Keratinocyte (primary cell): Measurements from ENCODE around the gene CSRP1. TPM values are rescaled to one million over a fixed set of nuclear protein-coding genes. Genes with fewer than 3 reads are reported as not detected.

Experiments used
- DNase-seq: peaks from one replicate; pipeline ENCODE4 v3.0.0-alpha.2; 2011; ENCODE audit warnings: low read depth, missing footprints, low spot score
- FAIRE-seq: peaks from 2 replicates; lab custom pipeline; 2011; peaks lifted over from hg19 to GRCh38; lab: Jason Lieb, UNC
- H2AFZ ChIP-seq: 2 replicates; pipeline ENCODE4 v1.6.0; 2012; ENCODE audit warnings: low read length, control low read depth, inconsistent platforms; ENCODE audit not compliant: control insufficient read depth
- H3K27ac ChIP-seq: 2 replicates; pipeline ENCODE4 v1.5.1; 2011; ENCODE audit warnings: low read length; ENCODE audit not compliant: control insufficient read depth, insufficient read depth
- H3K27me3 ChIP-seq: 3 replicates; pipeline ENCODE4 v1.6.0; 2011; ENCODE audit warnings: low read length; ENCODE audit not compliant: control insufficient read depth, insufficient read depth; ENCODE audit errors: extremely low read depth
- H3K36me3 ChIP-seq, 2 experiments: 2 replicates in 1 of 2; 3 replicates in 1 of 2; pipeline ENCODE4 v1.5.1; 2011; ENCODE audit warnings: low read length in 2 of 2, mild to moderate bottlenecking in 1 of 2; ENCODE audit not compliant: control insufficient read depth in 2 of 2, insufficient read depth in 2 of 2; ENCODE audit errors: extremely low read depth in 1 of 2
- H3K4me1 ChIP-seq: 3 replicates; pipeline ENCODE4 v1.5.1; 2011; ENCODE audit warnings: low read length; ENCODE audit not compliant: control insufficient read depth, insufficient read depth; ENCODE audit errors: extremely low read depth
- H3K4me2 ChIP-seq: 3 replicates; pipeline ENCODE4 v1.6.0; 2011; ENCODE audit warnings: low read depth, low read length; ENCODE audit not compliant: control insufficient read depth, insufficient read depth; ENCODE audit errors: extremely low read depth
- H3K4me3 ChIP-seq, 3 experiments: fragments of 200-600 bp in 1 of 3; sonication (generic) in 1 of 3; 2 replicates in 2 of 3; 3 replicates in 1 of 3; pipeline ENCODE4 v1.5.1; 2011 to 2016; ENCODE audit warnings: low read length in 3 of 3, mild to moderate bottlenecking in 3 of 3, control low read depth in 2 of 3, inconsistent platforms in 1 of 3, low read depth in 1 of 3, mixed read lengths in 1 of 3, mixed run types in 1 of 3, moderate library complexity in 1 of 3; ENCODE audit not compliant: control insufficient read depth in 2 of 3, insufficient read depth in 2 of 3; ENCODE audit errors: extremely low read depth in 1 of 3
- H3K79me2 ChIP-seq: 2 replicates; pipeline ENCODE4 v1.6.0; 2012; ENCODE audit warnings: low read length; ENCODE audit not compliant: control insufficient read depth, insufficient read depth
- H3K9ac ChIP-seq: 3 replicates; pipeline ENCODE4 v1.6.0; 2011; ENCODE audit warnings: low read length; ENCODE audit not compliant: control insufficient read depth, insufficient read depth; ENCODE audit errors: extremely low read depth
- H3K9me1 ChIP-seq: 3 replicates; pipeline ENCODE4 v1.6.0; 2011; ENCODE audit warnings: low read length; ENCODE audit not compliant: control insufficient read depth, insufficient read depth; ENCODE audit errors: extremely low read depth
- H3K9me3 ChIP-seq: 2 replicates; pipeline ENCODE4 v1.5.1; 2012; ENCODE audit warnings: low read depth, low read length; ENCODE audit not compliant: control insufficient read depth
- H4K20me1 ChIP-seq: 3 replicates; pipeline ENCODE4 v1.6.0; 2011; ENCODE audit warnings: low read length; ENCODE audit not compliant: control insufficient read depth, insufficient read depth; ENCODE audit errors: extremely low read depth
- EZH2 ChIP-seq: IDR thresholded peaks from one replicate; pipeline ENCODE4 v1.6.1; 2012; ENCODE audit warnings: inconsistent platforms, mild to moderate bottlenecking, low read length, moderate library complexity
- dilution Hi-C: fragments of 300-500 bp; cut with MboI; formaldehyde crosslinking; loops from one replicate; pipeline ENCODE4 v1.7.0; 2020; ENCODE audit warnings: low sequenced_read_pairs; ENCODE audit not compliant: extremely low pct_ligation_motif_present
- polyA plus RNA-seq, 5 experiments: library from polyadenylated mRNA; depleted of rRNA in 3 of 5; stranded (reverse) in 3 of 5; stranded (forward) in 1 of 5; unstranded in 1 of 5; fragments of >200 nt; gene quantifications; 1 replicate in 1 of 5; 2 replicates in 3 of 5; 3 replicates in 1 of 5; pipeline versions ENCODE4 v1.2.1 to v1.2.3, GENCODE V29; 2011 to 2012; ENCODE audit warnings: missing spikeins in 2 of 5, low read depth in 1 of 5, low replicate concordance in 1 of 5
- TF ChIP-seq, protein P1 (sequence below), 3 experiments: IDR thresholded peaks in 1 of 3; conservative IDR thresholded peaks in 1 of 3; optimal IDR thresholded peaks in 1 of 3; 2 replicates in 2 of 3; 3 replicates in 1 of 3; pipeline versions ENCODE3 to v1.5.1; 2011; ENCODE audit warnings: low read length in 3 of 3, mild to moderate bottlenecking in 3 of 3, moderate library complexity in 2 of 3, control low read depth in 1 of 3, inconsistent platforms in 1 of 3; ENCODE audit not compliant: insufficient read depth in 2 of 3; ENCODE audit errors: extremely low read depth in 1 of 3

Gene CSRP1
- polyA plus RNA-seq, 1 donor (not counting 4 experiments of a cell fraction or from before 2014, with no cell fraction given), result 168 TPM

DNA sequence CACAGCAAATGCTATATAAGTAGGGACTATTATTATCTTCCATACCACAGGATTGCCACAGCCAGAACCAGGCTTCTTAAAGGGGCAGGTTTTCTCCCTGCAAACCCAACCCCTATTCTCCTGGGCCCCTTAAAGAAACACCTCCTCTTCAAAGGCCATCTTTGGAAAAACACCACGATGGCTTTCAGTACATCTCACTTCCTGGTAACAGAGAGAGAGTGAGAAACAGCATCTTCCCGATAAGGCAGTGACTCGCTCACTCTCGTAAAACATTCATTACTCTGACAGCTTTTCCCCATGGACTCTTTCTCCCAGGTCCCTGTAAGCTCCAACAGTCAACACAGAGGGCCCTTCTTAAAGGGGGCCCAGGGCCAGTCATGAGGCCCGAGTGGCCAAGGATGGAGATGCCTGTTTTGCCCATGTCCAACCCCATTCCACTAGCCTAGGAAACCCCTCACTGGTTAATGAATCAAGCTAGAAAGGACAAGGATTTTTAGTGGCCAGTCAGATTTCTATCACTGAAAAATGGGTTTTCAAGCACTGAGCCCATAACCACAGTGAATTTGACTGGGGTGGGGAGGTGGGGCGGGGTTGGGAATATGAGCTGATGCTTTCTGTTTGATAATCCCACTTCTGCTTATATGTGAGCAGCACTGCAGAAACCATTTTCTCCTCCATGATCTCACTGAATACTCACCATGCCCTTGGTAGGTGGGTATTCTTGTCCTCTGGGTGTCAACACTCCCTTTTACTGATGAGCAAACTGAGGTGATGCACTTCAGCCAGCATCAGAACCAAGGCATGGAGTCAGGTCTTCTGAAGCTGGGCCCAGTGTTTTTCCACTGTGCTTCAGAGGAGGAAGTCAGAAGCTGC, 28.4 kb upstream of the CSRP1 start:
- Histone ChIP-seq H3K9ac (no peak overlapping the region), H3K9me3 (no peaks in the 10 kb centered on the region), H3K4me1 (peaks cover 32% of the 10 kb centered on the region), H3K27me3 (peaks cover 20% of the 10 kb centered on the region), H3K36me3 (no peaks in the 10 kb centered on the region), H3K4me3 (no peak overlapping the region), H3K9me1 (no peaks in the 10 kb centered on the region), H4K20me1 (no peaks in the 10 kb centered on the region), H2AFZ (no peak overlapping the region), H3K79me2 (no peaks in the 10 kb centered on the region), H3K4me2 (no peak overlapping the region), H3K27ac (no peak overlapping the region)
- FAIRE-seq, result peak; percentile 67
- no peak for DNase-seq
- dilution Hi-C loops, result no loop called here
- TF ChIP-seq, protein P1, sequence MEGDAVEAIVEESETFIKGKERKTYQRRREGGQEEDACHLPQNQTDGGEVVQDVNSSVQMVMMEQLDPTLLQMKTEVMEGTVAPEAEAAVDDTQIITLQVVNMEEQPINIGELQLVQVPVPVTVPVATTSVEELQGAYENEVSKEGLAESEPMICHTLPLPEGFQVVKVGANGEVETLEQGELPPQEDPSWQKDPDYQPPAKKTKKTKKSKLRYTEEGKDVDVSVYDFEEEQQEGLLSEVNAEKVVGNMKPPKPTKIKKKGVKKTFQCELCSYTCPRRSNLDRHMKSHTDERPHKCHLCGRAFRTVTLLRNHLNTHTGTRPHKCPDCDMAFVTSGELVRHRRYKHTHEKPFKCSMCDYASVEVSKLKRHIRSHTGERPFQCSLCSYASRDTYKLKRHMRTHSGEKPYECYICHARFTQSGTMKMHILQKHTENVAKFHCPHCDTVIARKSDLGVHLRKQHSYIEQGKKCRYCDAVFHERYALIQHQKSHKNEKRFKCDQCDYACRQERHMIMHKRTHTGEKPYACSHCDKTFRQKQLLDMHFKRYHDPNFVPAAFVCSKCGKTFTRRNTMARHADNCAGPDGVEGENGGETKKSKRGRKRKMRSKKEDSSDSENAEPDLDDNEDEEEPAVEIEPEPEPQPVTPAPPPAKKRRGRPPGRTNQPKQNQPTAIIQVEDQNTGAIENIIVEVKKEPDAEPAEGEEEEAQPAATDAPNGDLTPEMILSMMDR (optimal IDR thresholded peaks at IDR 0.05 in 1 of 3, IDR thresholded peaks at IDR 0.05 in 1 of 3, conservative IDR thresholded peaks at IDR 0.05 in 1 of 3; ENCODE audit: extremely low read depth in 1 of 3, insufficient read depth in 2 of 3, low read length in 3 of 3), result no peak
- no peak for TF ChIP-seq EZH2

DNA sequence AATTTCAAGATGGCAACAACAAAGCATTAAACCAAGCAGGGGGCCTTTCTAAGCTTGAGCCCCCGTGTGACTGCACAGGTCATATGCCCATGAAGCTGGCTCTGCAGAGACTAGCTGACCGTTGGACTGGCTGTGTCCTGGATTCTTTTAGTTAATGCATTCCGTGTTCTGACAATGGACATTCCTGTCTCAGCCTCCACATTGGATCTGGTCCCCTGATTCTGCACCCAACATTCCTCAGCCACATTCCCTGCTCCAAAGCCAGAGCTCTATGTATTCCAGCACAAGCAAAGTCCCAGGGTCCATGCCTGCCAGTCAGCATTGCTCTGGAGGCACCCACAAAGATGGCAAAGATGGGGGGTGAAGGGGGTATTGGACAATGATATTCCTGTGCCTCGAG, 26.9 kb upstream of the CSRP1 start:
- H3K79me2 ChIP-seq, result no peaks in the 10 kb centered on the region
- TF ChIP-seq EZH2, result no peak
- TF ChIP-seq, protein P1 (optimal IDR thresholded peaks at IDR 0.05 in 1 of 3, IDR thresholded peaks at IDR 0.05 in 1 of 3, conservative IDR thresholded peaks at IDR 0.05 in 1 of 3; ENCODE audit: extremely low read depth in 1 of 3, insufficient read depth in 2 of 3, low read length in 3 of 3), result no peak
- no peak overlapping the region for H3K9ac ChIP-seq
- no peaks in the 10 kb centered on the region for H4K20me1 ChIP-seq
- no peaks in the 10 kb centered on the region for H3K36me3 ChIP-seq
- no peaks in the 10 kb centered on the region for H3K9me1 ChIP-seq
- FAIRE-seq, result no peak
- no peak for DNase-seq
- dilution Hi-C loops, result no loop called here
- H3K27ac ChIP-seq, result no peak overlapping the region
- no peak overlapping the region for H3K4me2 ChIP-seq
- H2AFZ ChIP-seq, result no peak overlapping the region
- no peaks in the 10 kb centered on the region for H3K9me3 ChIP-seq
- no peak overlapping the region for H3K4me3 ChIP-seq
- H3K27me3 ChIP-seq, result peaks cover 6% of the 10 kb centered on the region
- peaks cover 28% of the 10 kb centered on the region for H3K4me1 ChIP-seq
